OCI-LY1 (cell line): Measurements from ENCODE around the gene DNAH1.

ENCODE experiments used
- EZH2 ChIP-seq: fragments of 200-600 bp; sonication (generic), shearing (Covaris generic); IDR thresholded peaks from 2 replicates; pipeline ENCODE4 v1.8.0; 2017; ENCODE audit warnings: borderline replicate concordance, mixed run types, mild to moderate bottlenecking, antibody characterized with exemption, low read length, moderate library complexity, mixed read lengths
- TF ChIP-seq, protein P1 (sequence below): fragments of 200-600 bp; sonication (generic), shearing (Covaris generic); IDR thresholded peaks from 2 replicates; pipeline ENCODE4 v1.5.1; 2017; ENCODE audit warnings: mild to moderate bottlenecking, antibody characterized with exemption, low read length, moderate library complexity, mixed read lengths

GRCh38 chr3:52396011-52396906 lies 80.1 kb downstream of the DNAH1 start:
- TF ChIP-seq, protein P1, sequence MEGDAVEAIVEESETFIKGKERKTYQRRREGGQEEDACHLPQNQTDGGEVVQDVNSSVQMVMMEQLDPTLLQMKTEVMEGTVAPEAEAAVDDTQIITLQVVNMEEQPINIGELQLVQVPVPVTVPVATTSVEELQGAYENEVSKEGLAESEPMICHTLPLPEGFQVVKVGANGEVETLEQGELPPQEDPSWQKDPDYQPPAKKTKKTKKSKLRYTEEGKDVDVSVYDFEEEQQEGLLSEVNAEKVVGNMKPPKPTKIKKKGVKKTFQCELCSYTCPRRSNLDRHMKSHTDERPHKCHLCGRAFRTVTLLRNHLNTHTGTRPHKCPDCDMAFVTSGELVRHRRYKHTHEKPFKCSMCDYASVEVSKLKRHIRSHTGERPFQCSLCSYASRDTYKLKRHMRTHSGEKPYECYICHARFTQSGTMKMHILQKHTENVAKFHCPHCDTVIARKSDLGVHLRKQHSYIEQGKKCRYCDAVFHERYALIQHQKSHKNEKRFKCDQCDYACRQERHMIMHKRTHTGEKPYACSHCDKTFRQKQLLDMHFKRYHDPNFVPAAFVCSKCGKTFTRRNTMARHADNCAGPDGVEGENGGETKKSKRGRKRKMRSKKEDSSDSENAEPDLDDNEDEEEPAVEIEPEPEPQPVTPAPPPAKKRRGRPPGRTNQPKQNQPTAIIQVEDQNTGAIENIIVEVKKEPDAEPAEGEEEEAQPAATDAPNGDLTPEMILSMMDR: no peak
- no peak for TF ChIP-seq EZH2
